ENCODE data around the gene WIPF2.
A peak's percentile ranks its signal among the peaks of the same experiment; 100 is the strongest.

Gene WIPF2

GRCh38 chr17:40316571-40317344 lies 97.7 kb downstream of the WIPF2 start:
- DNase-seq: peak; percentile 91

GRCh38 chr17:40317345-40317873 lies 98.3 kb downstream of the WIPF2 start:
- peak; percentile 79 for DNase-seq

GRCh38 chr17:40317880-40318829 lies 99.1 kb downstream of the WIPF2 start:
- peak; percentile 98 for DNase-seq

GRCh38 chr17:40318830-40319391 lies 99.8 kb downstream of the WIPF2 start:
- DNase-seq: peak; percentile 42

- peak; percentile 43 for DNase-seq
Measured at GRCh38 chr17:40319651-40320540, 100.8 kb downstream of the WIPF2 start.

GRCh38 chr17:40320756-40321523 lies 101.8 kb downstream of the WIPF2 start:
- DNase-seq: peak; percentile 94

- DNase-seq: no peak
Measured at GRCh38 chr17:40321524-40321929, 102.4 kb downstream of the WIPF2 start.

GRCh38 chr17:40321961-40322357 lies 102.9 kb downstream of the WIPF2 start:
- peak; percentile 75 for DNase-seq

- DNase-seq: peak; percentile 90
Measured at GRCh38 chr17:40322358-40323315, 103.5 kb downstream of the WIPF2 start.

GRCh38 chr17:40323391-40324381 lies 104.6 kb downstream of the WIPF2 start:
- DNase-seq: peak; percentile 78

- DNase-seq: peak; percentile 23
Measured at GRCh38 chr17:40325156-40326013, 106.3 kb downstream of the WIPF2 start.

- peak; percentile 25 for DNase-seq
Measured at GRCh38 chr17:40326014-40326831, 107.1 kb downstream of the WIPF2 start.

GRCh38 chr17:40326832-40327199 lies 107.7 kb downstream of the WIPF2 start:
- peak; percentile 26 for DNase-seq

- no peak for DNase-seq
Measured at GRCh38 chr17:40327244-40327729, 108.2 kb downstream of the WIPF2 start.

- DNase-seq: peak; percentile 70
Measured at GRCh38 chr17:40327735-40328385, 108.8 kb downstream of the WIPF2 start.

- no peak for DNase-seq
Measured at GRCh38 chr17:40328386-40328766, 109.3 kb downstream of the WIPF2 start.

All from femur (tissue), 1 donor.